Measurements from ENCODE around the gene PRR29.

PRR29 gene

DNA sequence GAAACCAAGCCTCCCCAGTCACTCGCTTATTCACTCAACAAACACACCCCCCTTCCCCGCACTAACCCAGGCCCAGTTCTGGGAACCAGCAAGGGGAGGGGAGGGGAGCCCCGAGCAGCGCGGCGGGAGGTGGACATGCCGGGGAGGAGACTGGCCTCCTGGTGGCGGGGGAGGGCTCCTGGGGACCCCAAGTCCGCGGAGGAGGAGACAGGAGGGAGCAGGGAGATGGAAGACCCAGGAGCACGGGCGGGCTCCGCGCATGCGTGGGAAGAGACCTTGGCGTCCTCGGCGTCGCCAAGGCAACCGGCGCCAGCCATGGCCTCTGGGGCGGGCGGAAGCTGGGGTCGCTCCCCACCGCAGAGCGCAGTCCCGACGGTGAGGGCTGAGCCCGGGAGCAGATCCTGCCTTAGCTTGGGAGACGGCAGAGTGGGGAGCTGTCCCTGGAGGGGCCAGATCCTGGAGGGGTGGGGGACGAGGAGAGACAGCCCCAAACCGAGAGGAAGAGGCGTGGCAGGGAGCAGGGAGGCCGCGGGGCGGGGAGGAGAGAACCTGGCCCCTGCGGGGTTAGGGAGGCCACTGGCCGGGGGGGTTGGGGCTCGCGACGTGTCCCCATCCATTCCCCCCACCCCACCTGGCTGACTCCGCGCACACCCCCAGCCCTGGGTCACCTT lies at the start of gene PRR29:
Gene PRR29, plus strand, starts transcription at position 302 of the 671 bp plus-strand sequence. Its CDS starts 14 bp downstream, at position 316.
- DNase-seq, result peak; percentile 71

- DNase-seq, result no peak
These were observed 49.6 kb upstream of the PRR29 start for GRCh38 chr17:63948521-63948920.

- no peak for DNase-seq
These were observed 48.4 kb upstream of the PRR29 start for GRCh38 chr17:63949576-63950250.

- DNase-seq, result peak; percentile 25
These were observed 46.9 kb upstream of the PRR29 start for GRCh38 chr17:63950940-63951907.

GRCh38 chr17:63954402-63955063 lies 43.6 kb upstream of the PRR29 start:
- peak; percentile 16 for DNase-seq

GRCh38 chr17:63955232-63955631 lies 42.9 kb upstream of the PRR29 start:
- DNase-seq, result no peak

DNA sequence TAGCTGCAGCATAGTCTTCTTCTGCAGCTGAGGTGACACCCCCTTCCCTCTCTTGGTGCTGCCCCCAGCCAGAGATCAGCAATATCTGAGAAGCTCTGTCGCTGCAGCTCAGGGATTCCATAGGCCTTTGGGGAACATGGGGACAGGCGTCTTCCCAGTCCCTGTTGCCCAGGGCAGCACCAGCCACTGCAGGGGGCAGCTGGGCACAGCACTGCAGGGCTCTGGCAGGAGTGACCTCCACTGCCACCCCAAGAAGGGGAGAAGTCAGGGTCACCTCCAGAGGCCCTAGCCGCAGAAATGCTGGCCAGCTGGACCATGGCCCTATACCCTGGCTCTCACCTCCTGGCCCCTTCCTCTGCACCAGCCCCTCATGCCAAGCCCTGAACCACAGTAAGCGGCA lies 42.4 kb upstream of the PRR29 start:
- DNase-seq, result no peak

DNA sequence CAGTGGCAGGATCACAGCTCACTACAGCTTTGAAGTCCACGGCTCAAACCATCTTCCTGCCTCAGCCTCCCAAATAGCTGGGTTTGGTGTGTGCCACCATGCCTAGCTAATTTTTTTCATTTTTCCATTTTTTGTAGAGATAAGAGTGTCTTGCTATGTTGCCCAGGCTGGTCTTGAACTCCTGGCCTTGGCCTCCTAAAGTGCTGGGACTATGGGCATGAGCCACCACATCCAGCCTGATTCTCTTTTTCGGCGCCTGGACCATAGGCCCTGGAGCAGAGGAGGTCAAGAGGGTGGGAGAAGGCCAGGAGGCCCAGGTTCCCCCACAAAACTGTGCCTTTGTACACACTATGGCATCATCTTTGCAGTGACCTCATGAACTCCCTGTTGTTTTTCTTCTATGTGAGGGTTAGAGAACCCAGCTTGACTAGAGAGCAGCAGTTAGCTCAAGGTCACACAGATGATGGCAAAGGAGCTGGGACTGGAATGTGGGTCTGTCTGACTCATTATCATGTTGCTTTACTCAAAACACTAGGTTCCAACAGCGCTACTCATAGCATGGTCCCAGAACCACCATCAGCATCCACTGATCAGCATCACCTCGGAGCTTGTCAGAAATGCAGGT lies 41.7 kb upstream of the PRR29 start:
- no peak for DNase-seq

DNA sequence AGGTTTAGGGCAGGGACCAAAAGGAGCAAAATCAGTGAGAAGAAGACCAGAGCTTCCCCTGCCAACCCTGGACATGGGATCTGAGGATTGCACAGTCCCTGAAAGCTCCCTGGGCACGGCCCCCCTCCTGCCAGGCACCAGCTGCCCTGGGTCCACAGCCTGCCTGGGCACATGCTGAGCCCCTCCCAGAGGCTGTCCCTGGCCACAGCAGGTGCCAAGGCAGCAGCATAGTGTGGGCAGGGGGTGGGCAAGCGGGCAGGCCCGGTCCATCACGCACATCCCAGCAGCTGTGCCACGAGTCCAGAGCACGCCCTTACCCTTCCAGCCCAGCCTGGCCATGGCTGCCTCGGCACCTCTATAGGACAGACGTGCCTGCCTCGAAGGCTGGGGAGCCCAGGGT lies 38.1 kb upstream of the PRR29 start:
- no peak for DNase-seq

- DNase-seq, result no peak
These were observed 37.7 kb upstream of the PRR29 start for GRCh38 chr17:63960430-63960829.

GRCh38 chr17:63961355-63962212 lies 36.6 kb upstream of the PRR29 start:
- DNase-seq, result peak; percentile 9

GRCh38 chr17:63962298-63962744 lies 35.8 kb upstream of the PRR29 start:
- DNase-seq, result no peak

DNA sequence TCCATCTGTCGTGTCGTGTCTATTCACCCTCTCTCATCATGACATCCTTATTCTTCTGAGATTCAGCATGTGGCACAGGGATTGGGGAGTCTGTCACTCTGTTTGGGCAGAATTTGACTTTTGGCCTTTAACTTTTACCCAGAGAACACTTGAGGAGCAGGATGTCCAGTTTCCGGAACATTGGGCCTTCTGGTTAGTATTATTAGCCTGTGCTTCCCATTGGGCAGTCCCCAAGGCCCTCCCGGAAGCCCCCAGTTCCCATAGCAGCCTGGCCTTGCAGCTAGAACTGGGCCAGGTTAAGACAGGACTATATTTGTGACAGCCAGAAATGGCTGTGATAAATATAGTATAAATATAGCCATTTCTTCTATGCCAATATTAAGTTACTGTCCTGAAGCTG lies 35.0 kb upstream of the PRR29 start:
- DNase-seq, result no peak

- DNase-seq, result no peak
These were observed 31.4 kb upstream of the PRR29 start for GRCh38 chr17:63966646-63967264.

GRCh38 chr17:63967953-63968352 lies 30.2 kb upstream of the PRR29 start:
- DNase-seq, result no peak

- no peak for DNase-seq
These were observed 28.9 kb upstream of the PRR29 start for GRCh38 chr17:63969278-63969677.

GRCh38 chr17:63972796-63973195 lies 25.4 kb upstream of the PRR29 start, which contains the start of gene SCN4A:
Gene SCN4A (minus strand): TSS chr17:63972918. CDS start chr17:63972841, 77 bp downstream.
- no peak for DNase-seq

- DNase-seq, result no peak
These were observed 24.9 kb upstream of the PRR29 start for GRCh38 chr17:63973247-63973646.

GRCh38 chr17:63973930-63974593 lies 24.1 kb upstream of the PRR29 start:
- DNase-seq, result no peak

DNA sequence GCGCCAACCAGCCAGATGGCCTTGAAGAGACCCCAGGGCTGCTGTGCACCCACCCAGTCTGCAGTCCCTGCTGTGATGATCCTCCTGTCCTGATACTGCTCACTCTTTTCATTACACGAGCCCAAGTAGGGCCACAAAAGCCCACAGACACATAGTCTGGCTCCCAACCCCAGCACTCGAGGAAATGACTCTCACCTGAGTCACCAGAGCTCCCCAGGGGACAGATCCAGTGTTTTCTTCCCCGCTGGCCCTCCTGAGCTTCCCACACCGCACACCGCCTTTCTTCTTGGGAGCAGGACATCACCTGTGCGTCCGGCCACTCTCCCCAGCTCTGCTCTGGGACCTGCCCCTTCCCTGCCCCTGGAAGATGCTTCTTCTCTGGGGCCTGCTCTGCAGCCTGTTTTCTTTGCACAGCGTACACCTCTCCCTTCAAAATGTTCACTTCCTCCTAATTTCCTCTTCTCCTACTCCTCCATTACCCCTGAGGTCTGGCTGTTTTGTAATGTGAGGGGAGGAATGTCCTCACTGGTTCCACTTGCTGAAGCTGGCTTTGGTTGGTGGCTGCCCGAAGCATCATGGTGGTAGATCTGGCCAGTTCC lies 23.5 kb upstream of the PRR29 start:
- DNase-seq, result no peak
